Left lung (tissue), 10 donors: ENCODE results near the gene TXNDC8. TPM values are rescaled to one million over a fixed set of nuclear protein-coding genes. Genes with fewer than 3 reads are reported as not detected.
"Not testable (repeated sequence)": the region's sequence is repeated elsewhere in the genome, so short reads cannot be mapped to it uniquely, and the experiment has no call there.

ENCODE experiments used
- ATAC-seq: fragments of 200-7000 bp; cut with Tn5 transposase; one replicate; pipeline ENCODE4 v1.9.1; 2020; ENCODE audit warnings: moderate library complexity
- DNase-seq, 4 donors: peaks; one replicate each; pipeline ENCODE4 v3.0.0-alpha.2; 2013 to 2020
- H3K27ac ChIP-seq, 2 donors: fragments of 200-600 bp; sonication (generic) in 1 of 2; one replicate each; pipeline versions ENCODE4 v1.5.0 to v1.8.0; 2020 to 2021
- H3K27me3 ChIP-seq, 2 donors: fragments of 200-600 bp; sonication (generic) in 1 of 2; one replicate each; pipeline versions ENCODE4 v1.5.0 to v1.8.0; 2020 to 2021
- H3K36me3 ChIP-seq, 2 donors: fragments of 200-600 bp; sonication (generic) in 1 of 2; one replicate each; pipeline versions ENCODE4 v1.5.0 to v1.8.0; 2020 to 2021
- H3K4me1 ChIP-seq, 2 donors: fragments of 200-600 bp; one replicate each; pipeline ENCODE4 v1.8.0; 2021
- H3K4me3 ChIP-seq, 2 donors: fragments of 200-600 bp; sonication (generic) in 1 of 2; one replicate each; pipeline versions ENCODE4 v1.5.0 to v1.8.0; 2020 to 2021; ENCODE audit warnings: mild to moderate bottlenecking in 1 of 2
- H3K9me3 ChIP-seq, 2 donors: fragments of 200-600 bp; sonication (generic) in 1 of 2; one replicate each; pipeline versions ENCODE4 v1.5.0 to v1.8.0; 2020 to 2021
- CTCF ChIP-seq, 2 donors: fragments of 200-600 bp; sonication (generic) in 1 of 2; IDR thresholded peaks; one replicate each; pipeline versions ENCODE4 v1.5.0 to v1.8.0; 2021; ENCODE audit warnings: antibody characterized with exemption in 2 of 2
- intact Hi-C, 2 donors: fragments of 100-400 bp; cut with DNase I; formaldehyde crosslinking; loops; one replicate each; pipeline versions ENCODE4 v1.11.2 to v1.14.2; 2022
- polyA plus RNA-seq, 6 donors: library from polyadenylated mRNA; unstranded; fragments of 120-200 nt; gene quantifications; one replicate each; pipeline ENCODE4 v1.2.1, GENCODE V29; 2013; ENCODE audit not compliant: insufficient read length in 6 of 6
- total RNA-seq, 2 donors: library from RNA; stranded (reverse); fragmentation: NEBNext Ultra II Directional; extraction: Animal tissue kit (Norgen Biotek cat#: 25700); gene quantifications; one replicate each; pipeline ENCODE4 v1.2.1, GENCODE V29; 2021
- donor health status: DM: no; HTN: yes; CAD: no.
- donor health status: DM: no; HTN: no; CAD: no.

TXNDC8 gene
- total and polyA plus RNA-seq, 8 donors, result not detected

- Histone ChIP-seq H3K36me3 (no peaks in the 10 kb centered on the region), H3K4me1 (peaks cover 0 to 8% of the 10 kb centered on the region in 2 donors), H3K9me3 (no peaks in the 10 kb centered on the region), H3K27ac (no peak overlapping the region), H3K27me3 (no peaks in the 10 kb centered on the region), H3K4me3 (no peak overlapping the region)
- no peak for DNase-seq
- no peak for ATAC-seq
- no peak for TF ChIP-seq CTCF (IDR thresholded peaks at IDR 0.05)
- intact Hi-C loops, result no loop called here
These were observed 17.7 kb downstream of the TXNDC8 start for GRCh38 chr9:110319781-110320492.

- intact Hi-C loops, result no loop called here
- no peaks in the 10 kb centered on the region for H3K36me3 ChIP-seq
- H3K4me1 ChIP-seq, result peaks cover 0 to 8% of the 10 kb centered on the region in 2 donors
- H3K27ac ChIP-seq, result peak overlapping the region in 1 of 2 donors; percentile 71
- H3K9me3 ChIP-seq, result no peaks in the 10 kb centered on the region
- no peak overlapping the region for H3K4me3 ChIP-seq
- TF ChIP-seq CTCF (IDR thresholded peaks at IDR 0.05), result no peak
- no peaks in the 10 kb centered on the region for H3K27me3 ChIP-seq
- DNase-seq (no peak), ATAC-seq (peak; percentile 32)
These were observed 19.8 kb downstream of the TXNDC8 start for GRCh38 chr9:110317911-110318310.

- peaks cover 0 to 8% of the 10 kb centered on the region in 2 donors for H3K4me1 ChIP-seq
- peaks cover 0 to 11% of the 10 kb centered on the region in 2 donors for H3K9me3 ChIP-seq
- H3K4me3 ChIP-seq, result no peak overlapping the region
- intact Hi-C loops, result no loop called here
- ATAC-seq (no peak), DNase-seq (peak in 1 of 4 donors; percentile 11)
- H3K36me3 ChIP-seq, result no peaks in the 10 kb centered on the region
- no peaks in the 10 kb centered on the region for H3K27me3 ChIP-seq
- no peak for TF ChIP-seq CTCF (IDR thresholded peaks at IDR 0.05)
- peak overlapping the region in 1 of 2 donors; percentile 71 for H3K27ac ChIP-seq
These were observed 21.2 kb downstream of the TXNDC8 start for GRCh38 chr9:110316261-110317075.

GRCh38 chr9:110311978-110312377 is 25.7 kb downstream of the TXNDC8 start:
- DNase-seq, ATAC-seq, H3K27me3 ChIP-seq, H3K4me3 ChIP-seq, H3K27ac ChIP-seq, intact Hi-C loops, H3K36me3 ChIP-seq, H3K4me1 ChIP-seq: not testable (repeated sequence)
- peaks cover 0 to 15% of the 10 kb centered on the region in 2 donors for H3K9me3 ChIP-seq

GRCh38 chr9:110309681-110310080 is 28.0 kb downstream of the TXNDC8 start:
- peaks cover 0 to 3% of the 10 kb centered on the region in 2 donors for H3K4me1 ChIP-seq
- intact Hi-C loops, result no loop called here
- H3K4me3 ChIP-seq, result no peak overlapping the region
- H3K9me3 ChIP-seq, result peaks cover 0 to 15% of the 10 kb centered on the region in 2 donors
- no peak overlapping the region for H3K27ac ChIP-seq
- H3K36me3 ChIP-seq, result no peaks in the 10 kb centered on the region
- no peak for TF ChIP-seq CTCF (IDR thresholded peaks at IDR 0.05)
- H3K27me3 ChIP-seq, result no peaks in the 10 kb centered on the region
- DNase-seq (no peak), ATAC-seq (no peak)
